Activated naive CD4-positive, alpha-beta T cell treated with anti-CD3 and anti-CD28 coated beads, Interleukin-2, amount 50 U/mL, for 72 hours (primary cell): ENCODE results near the gene KISS1R. TPM values are rescaled to one million over a fixed set of nuclear protein-coding genes. Genes with fewer than 3 reads are reported as not detected.

ENCODE experiments used
- ATAC-seq, 2 donors: fragments of 150-1000 bp; cut with Tn5 transposase; 2 replicates each; pipeline ENCODE4 v1.10.0; 2021; ENCODE audit warnings: mild to moderate bottlenecking in 2 of 2, moderate library complexity in 2 of 2
- DNase-seq, 2 donors: peaks; one replicate each; pipeline ENCODE4 v3.0.0; 2021 to 2022; ENCODE audit warnings: low spot score in 2 of 2
- H3K27ac Mint-ChIP-seq, 2 donors: one replicate each; pipeline ENCODE4 v1.8.0; 2022; ENCODE audit warnings: mild to moderate bottlenecking in 2 of 2, mixed read lengths in 2 of 2
- H3K36me3 Mint-ChIP-seq, 2 donors: one replicate each; pipeline ENCODE4 v1.8.0; 2022; ENCODE audit warnings: mixed read lengths in 2 of 2
- H3K9me3 Mint-ChIP-seq, 2 donors: one replicate each; pipeline ENCODE4 v1.8.0; 2022; ENCODE audit warnings: mixed read lengths in 2 of 2
- total RNA-seq, 2 donors: library from RNA; stranded (reverse); gene quantifications; one replicate each; pipeline ENCODE4 v1.2.3, GENCODE V29; 2022

The KISS1R gene
- total RNA-seq, 2 donors from 2014 or later, result 10.9 to 32.4 TPM

- no peak overlapping the region for H3K27ac Mint-ChIP-seq
- ATAC-seq (no peak), DNase-seq (no peak)
- H3K9me3 Mint-ChIP-seq, result no peaks in the 10 kb centered on the region
- H3K36me3 Mint-ChIP-seq, result peaks cover 0 to 26% of the 10 kb centered on the region in 2 donors
These were observed 22.3 kb downstream of the KISS1R start for GRCh38 chr19:939439-939838.

- Mint-ChIP-seq H3K9me3 (no peaks in the 10 kb centered on the region), H3K27ac (peak overlapping the region in 1 of 2 donors; percentile 85), H3K36me3 (peaks cover 0 to 26% of the 10 kb centered on the region in 2 donors)
- ATAC-seq (no peak), DNase-seq (no peak)
These were observed 22.8 kb downstream of the KISS1R start for GRCh38 chr19:939922-940321.

- ATAC-seq (peak; percentile 67 to 75), DNase-seq (peak in 1 of 2 donors; percentile 60)
- H3K27ac Mint-ChIP-seq, result no peak overlapping the region
- H3K9me3 Mint-ChIP-seq, result no peaks in the 10 kb centered on the region
- H3K36me3 Mint-ChIP-seq, result peaks cover 0 to 26% of the 10 kb centered on the region in 2 donors
These were observed 23.6 kb downstream of the KISS1R start for GRCh38 chr19:940591-941291.

GRCh38 chr19:941292-942132, 24.4 kb downstream of the KISS1R start:
- peaks cover 0 to 26% of the 10 kb centered on the region in 2 donors for H3K36me3 Mint-ChIP-seq
- H3K27ac Mint-ChIP-seq, result no peak overlapping the region
- ATAC-seq (no peak), DNase-seq (no peak)
- H3K9me3 Mint-ChIP-seq, result no peaks in the 10 kb centered on the region

GRCh38 chr19:942133-942645, 25.1 kb downstream of the KISS1R start:
- no peak overlapping the region for H3K27ac Mint-ChIP-seq
- H3K9me3 Mint-ChIP-seq, result no peaks in the 10 kb centered on the region
- ATAC-seq, result no peak
- peaks cover 0 to 26% of the 10 kb centered on the region in 2 donors for H3K36me3 Mint-ChIP-seq
- no peak for DNase-seq

- ATAC-seq, result no peak
- H3K9me3 Mint-ChIP-seq, result no peaks in the 10 kb centered on the region
- DNase-seq, result no peak
- H3K36me3 Mint-ChIP-seq, result peaks cover 0 to 20% of the 10 kb centered on the region in 2 donors
- no peak overlapping the region for H3K27ac Mint-ChIP-seq
These were observed 26.5 kb downstream of the KISS1R start for GRCh38 chr19:943551-944170.

- Mint-ChIP-seq H3K36me3 (peaks cover 0 to 20% of the 10 kb centered on the region in 2 donors), H3K27ac (no peak overlapping the region), H3K9me3 (no peaks in the 10 kb centered on the region)
- ATAC-seq, result no peak
- no peak for DNase-seq
These were observed 27.0 kb downstream of the KISS1R start for GRCh38 chr19:944171-944567.

GRCh38 chr19:944663-945241, 27.6 kb downstream of the KISS1R start:
- peaks cover 0 to 17% of the 10 kb centered on the region in 2 donors for H3K36me3 Mint-ChIP-seq
- ATAC-seq (no peak), DNase-seq (no peak)
- H3K27ac Mint-ChIP-seq, result no peak overlapping the region
- H3K9me3 Mint-ChIP-seq, result no peaks in the 10 kb centered on the region

GRCh38 chr19:945401-946252, 28.5 kb downstream of the KISS1R start:
- Mint-ChIP-seq H3K27ac (no peak overlapping the region), H3K36me3 (peaks cover 0 to 10% of the 10 kb centered on the region in 2 donors), H3K9me3 (no peaks in the 10 kb centered on the region)
- DNase-seq (no peak), ATAC-seq (no peak)

GRCh38 chr19:947090-947706, 30.1 kb downstream of the KISS1R start:
- Mint-ChIP-seq H3K36me3 (peaks cover 0 to 6% of the 10 kb centered on the region in 2 donors), H3K9me3 (no peaks in the 10 kb centered on the region), H3K27ac (no peak overlapping the region)
- no peak for ATAC-seq
- DNase-seq, result no peak

GRCh38 chr19:947707-948539, 30.8 kb downstream of the KISS1R start:
- Mint-ChIP-seq H3K27ac (no peak overlapping the region), H3K9me3 (no peaks in the 10 kb centered on the region), H3K36me3 (no peaks in the 10 kb centered on the region)
- no peak for DNase-seq
- peak in 1 of 2 donors; percentile 39 for ATAC-seq

GRCh38 chr19:948842-949496, 31.8 kb downstream of the KISS1R start:
- ATAC-seq (no peak), DNase-seq (no peak)
- Mint-ChIP-seq H3K27ac (no peak overlapping the region), H3K36me3 (no peaks in the 10 kb centered on the region), H3K9me3 (no peaks in the 10 kb centered on the region)

- DNase-seq (no peak), ATAC-seq (no peak)
- Mint-ChIP-seq H3K9me3 (no peaks in the 10 kb centered on the region), H3K27ac (no peak overlapping the region), H3K36me3 (no peaks in the 10 kb centered on the region)
These were observed 33.4 kb downstream of the KISS1R start for GRCh38 chr19:950352-951066.
